Measurements from ENCODE around the gene COQ5.

- TF ChIP-seq CTCF (IDR thresholded peaks at IDR 0.05; ENCODE audit: low read depth, low read length, poor library complexity, severe bottlenecking) (no peak), EZH2phosphoT487 (IDR thresholded peaks at IDR 0.05; ENCODE audit: borderline replicate concordance, low read length) (no peak)
Observed at GRCh38 chr12:120463712-120464111, 65.2 kb downstream of the COQ5 start.
